PFSK-1 (cell line): Measurements from ENCODE around the gene RMND5A.

Experiments
- FOXP2 ChIP-seq: optimal IDR thresholded peaks from 2 replicates; pipeline ENCODE3; 2011; ENCODE audit warnings: borderline replicate concordance, control low read depth, inconsistent platforms; ENCODE audit not compliant: insufficient read depth; ENCODE audit errors: extremely low read length, extremely low read depth
- POLR2AphosphoS5 ChIP-seq: IDR thresholded peaks from 2 replicates; pipeline ENCODE4 v1.6.1; 2012; ENCODE audit warnings: low read depth, mild to moderate bottlenecking, control low read depth, low read length, moderate library complexity
- REST ChIP-seq, 2 experiments: IDR thresholded peaks; 2 replicates each; pipeline versions ENCODE4 v1.6.1 to v1.8.0; 2011 to 2012; ENCODE audit warnings: low read depth in 2 of 2, low read length in 2 of 2, control low read depth in 1 of 2, inconsistent platforms in 1 of 2, mild to moderate bottlenecking in 1 of 2, moderate library complexity in 1 of 2; ENCODE audit not compliant: insufficient read depth in 1 of 2
- SIN3A ChIP-seq: IDR thresholded peaks from 2 replicates; pipeline ENCODE4 v1.6.1; 2012; ENCODE audit warnings: mild to moderate bottlenecking, low read length, moderate library complexity, borderline replicate concordance; ENCODE audit not compliant: insufficient read depth
- TAF1 ChIP-seq: IDR thresholded peaks from 2 replicates; pipeline ENCODE4 v1.6.1; 2012; ENCODE audit warnings: low read length, control low read depth, borderline replicate concordance; ENCODE audit not compliant: insufficient read depth

GRCh38 chr2:86790134-86790675 is 70.1 kb downstream of the RMND5A start:
- TF ChIP-seq POLR2AphosphoS5: no peak
- TF ChIP-seq SIN3A: no peak
- no peak for TF ChIP-seq REST (IDR thresholded peaks at IDR 0.05; ENCODE audit: insufficient read depth in 1 of 2, low read depth in 2 of 2, low read length in 2 of 2)
- TF ChIP-seq TAF1: no peak
- no peak for TF ChIP-seq FOXP2
